Stomach (tissue), 4 donors: ENCODE data around the gene NXN.

Source experiments
- POLR2A ChIP-seq, 4 donors: fragments of 450-650 bp; IDR thresholded peaks; one replicate each; pipeline ENCODE4 v1.6.1; 2016; ENCODE audit warnings: antibody characterized with exemption in 4 of 4, control low read depth in 2 of 4, mild to moderate bottlenecking in 1 of 4, moderate library complexity in 1 of 4
- TF ChIP-seq, protein P1 (sequence below), 7 experiments: fragments of 450-650 bp in 4 of 7; fragments of 200-600 bp in 3 of 7; sonication (generic) in 3 of 7; IDR thresholded peaks; one replicate each; pipeline ENCODE4 v1.5.1; 2016 to 2019; ENCODE audit warnings: antibody characterized with exemption in 7 of 7, control low read depth in 2 of 7, mild to moderate bottlenecking in 1 of 7

GRCh38 chr17:903691-904481 is 75.7 kb downstream of the NXN start:
- no peak for TF ChIP-seq POLR2A (IDR thresholded peaks at IDR 0.05)
- TF ChIP-seq, protein P1, sequence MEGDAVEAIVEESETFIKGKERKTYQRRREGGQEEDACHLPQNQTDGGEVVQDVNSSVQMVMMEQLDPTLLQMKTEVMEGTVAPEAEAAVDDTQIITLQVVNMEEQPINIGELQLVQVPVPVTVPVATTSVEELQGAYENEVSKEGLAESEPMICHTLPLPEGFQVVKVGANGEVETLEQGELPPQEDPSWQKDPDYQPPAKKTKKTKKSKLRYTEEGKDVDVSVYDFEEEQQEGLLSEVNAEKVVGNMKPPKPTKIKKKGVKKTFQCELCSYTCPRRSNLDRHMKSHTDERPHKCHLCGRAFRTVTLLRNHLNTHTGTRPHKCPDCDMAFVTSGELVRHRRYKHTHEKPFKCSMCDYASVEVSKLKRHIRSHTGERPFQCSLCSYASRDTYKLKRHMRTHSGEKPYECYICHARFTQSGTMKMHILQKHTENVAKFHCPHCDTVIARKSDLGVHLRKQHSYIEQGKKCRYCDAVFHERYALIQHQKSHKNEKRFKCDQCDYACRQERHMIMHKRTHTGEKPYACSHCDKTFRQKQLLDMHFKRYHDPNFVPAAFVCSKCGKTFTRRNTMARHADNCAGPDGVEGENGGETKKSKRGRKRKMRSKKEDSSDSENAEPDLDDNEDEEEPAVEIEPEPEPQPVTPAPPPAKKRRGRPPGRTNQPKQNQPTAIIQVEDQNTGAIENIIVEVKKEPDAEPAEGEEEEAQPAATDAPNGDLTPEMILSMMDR (IDR thresholded peaks at IDR 0.05), result no peak
